ENCODE measurements around the gene AHCYL2.
A peak's percentile ranks its signal among the peaks of the same experiment; 100 is the strongest.
"Not testable (repeated sequence)": the region's sequence is repeated elsewhere in the genome, so short reads cannot be mapped to it uniquely, and the experiment has no call there.

Gene AHCYL2

GRCh38 chr7:129245533-129245932 lies 20.7 kb downstream of the AHCYL2 start:
- no peak for DNase-seq (ENCODE audit: low spot score in 2 of 2)
- Mint-ChIP-seq H3K4me1 (peaks cover under 1% of the 10 kb centered on the region), H3K9me3 (peaks cover 2% of the 10 kb centered on the region), H3K36me3 (peaks cover 10% of the 10 kb centered on the region), H3K27ac (no peak overlapping the region), H3K27me3 (no peaks in the 10 kb centered on the region), H3K4me3 (no peak overlapping the region)
- no peak for ATAC-seq (ENCODE audit: low read depth)

- Mint-ChIP-seq H3K9me3 (peaks cover 2% of the 10 kb centered on the region), H3K36me3 (peaks cover 10% of the 10 kb centered on the region)
Measured at GRCh38 chr7:129247087-129247486, 22.3 kb downstream of the AHCYL2 start.

GRCh38 chr7:129252128-129252527 lies 27.3 kb downstream of the AHCYL2 start:
- no peak overlapping the region for H3K4me3 Mint-ChIP-seq
- no peaks in the 10 kb centered on the region for H3K9me3 Mint-ChIP-seq
- no peak overlapping the region for H3K27ac Mint-ChIP-seq
- H3K27me3 Mint-ChIP-seq, result no peaks in the 10 kb centered on the region
- no peak for DNase-seq (ENCODE audit: low spot score in 2 of 2)
- no peak for ATAC-seq (ENCODE audit: low read depth)
- peaks cover 11% of the 10 kb centered on the region for H3K4me1 Mint-ChIP-seq
- peaks cover 4% of the 10 kb centered on the region for H3K36me3 Mint-ChIP-seq

More at GRCh38 chr7:129247087-129247486, 22.3 kb downstream of the AHCYL2 start:
- H3K4me1 Mint-ChIP-seq, result peaks cover 5% of the 10 kb centered on the region
- no peak overlapping the region for H3K27ac Mint-ChIP-seq
- H3K27me3 Mint-ChIP-seq, result no peaks in the 10 kb centered on the region
- H3K4me3 Mint-ChIP-seq, result no peak overlapping the region
- DNase-seq (ENCODE audit: low spot score in 2 of 2) (no peak), ATAC-seq (ENCODE audit: low read depth) (no peak)

- H3K9me3 Mint-ChIP-seq; H3K4me3 Mint-ChIP-seq; H3K27me3 Mint-ChIP-seq; H3K36me3 Mint-ChIP-seq; DNase-seq (ENCODE audit: low spot score in 2 of 2); H3K27ac Mint-ChIP-seq; ATAC-seq (ENCODE audit: low read depth): not testable (repeated sequence)
- H3K4me1 Mint-ChIP-seq, result peaks cover 15% of the 10 kb centered on the region
Measured at GRCh38 chr7:129252603-129253002, 27.8 kb downstream of the AHCYL2 start.

- Mint-ChIP-seq H3K27me3 (no peaks in the 10 kb centered on the region), H3K9me3 (no peaks in the 10 kb centered on the region), H3K4me1 (peaks cover 26% of the 10 kb centered on the region), H3K27ac (no peak overlapping the region), H3K4me3 (no peak overlapping the region), H3K36me3 (peaks cover 4% of the 10 kb centered on the region)
- no peak for DNase-seq (ENCODE audit: low spot score in 2 of 2)
- no peak for ATAC-seq (ENCODE audit: low read depth)
Measured at GRCh38 chr7:129255800-129256199, 31.0 kb downstream of the AHCYL2 start.

GRCh38 chr7:129256221-129256620 lies 31.4 kb downstream of the AHCYL2 start:
- ATAC-seq (ENCODE audit: low read depth), result no peak
- H3K27me3 Mint-ChIP-seq, result no peaks in the 10 kb centered on the region
- H3K4me3 Mint-ChIP-seq, result no peak overlapping the region
- H3K4me1 Mint-ChIP-seq, result peaks cover 26% of the 10 kb centered on the region
- peaks cover 4% of the 10 kb centered on the region for H3K36me3 Mint-ChIP-seq
- no peaks in the 10 kb centered on the region for H3K9me3 Mint-ChIP-seq
- no peak overlapping the region for H3K27ac Mint-ChIP-seq
- DNase-seq (ENCODE audit: low spot score in 2 of 2), result no peak

- H3K4me1 Mint-ChIP-seq, result peaks cover 25% of the 10 kb centered on the region
- DNase-seq (ENCODE audit: low spot score in 2 of 2) (no peak), ATAC-seq (ENCODE audit: low read depth) (no peak)
- no peak overlapping the region for H3K27ac Mint-ChIP-seq
- H3K4me3 Mint-ChIP-seq, result no peak overlapping the region
- H3K36me3 Mint-ChIP-seq, result peaks cover 4% of the 10 kb centered on the region
- no peaks in the 10 kb centered on the region for H3K9me3 Mint-ChIP-seq
- no peaks in the 10 kb centered on the region for H3K27me3 Mint-ChIP-seq
Measured at GRCh38 chr7:129257168-129257567, 32.3 kb downstream of the AHCYL2 start.

- no peaks in the 10 kb centered on the region for H3K27me3 Mint-ChIP-seq
- no peak for ATAC-seq (ENCODE audit: low read depth)
- H3K36me3 Mint-ChIP-seq, result peaks cover 2% of the 10 kb centered on the region
- no peak overlapping the region for H3K27ac Mint-ChIP-seq
- H3K4me1 Mint-ChIP-seq, result peaks cover 27% of the 10 kb centered on the region
- DNase-seq (ENCODE audit: low spot score in 2 of 2), result no peak
- no peaks in the 10 kb centered on the region for H3K9me3 Mint-ChIP-seq
- peak overlapping the region; percentile 35 for H3K4me3 Mint-ChIP-seq
Measured at GRCh38 chr7:129258649-129259389, 34.0 kb downstream of the AHCYL2 start.

GRCh38 chr7:129262324-129262723 lies 37.5 kb downstream of the AHCYL2 start:
- Mint-ChIP-seq H3K4me1 (peaks cover 21% of the 10 kb centered on the region), H3K9me3 (no peaks in the 10 kb centered on the region), H3K36me3 (no peaks in the 10 kb centered on the region), H3K4me3 (no peak overlapping the region), H3K27ac (peak overlapping the region; percentile 40), H3K27me3 (no peaks in the 10 kb centered on the region)
- DNase-seq (ENCODE audit: low spot score in 2 of 2) (no peak), ATAC-seq (ENCODE audit: low read depth) (no peak)

- Mint-ChIP-seq H3K36me3 (no peaks in the 10 kb centered on the region), H3K27ac (no peak overlapping the region), H3K4me3 (no peak overlapping the region), H3K4me1 (peaks cover 19% of the 10 kb centered on the region), H3K9me3 (no peaks in the 10 kb centered on the region), H3K27me3 (no peaks in the 10 kb centered on the region)
- no peak for DNase-seq (ENCODE audit: low spot score in 2 of 2)
- ATAC-seq (ENCODE audit: low read depth), result no peak
Measured at GRCh38 chr7:129263168-129263567, 38.3 kb downstream of the AHCYL2 start.

- H3K9me3 Mint-ChIP-seq, result no peaks in the 10 kb centered on the region
- no peaks in the 10 kb centered on the region for H3K36me3 Mint-ChIP-seq
- no peak for DNase-seq (ENCODE audit: low spot score in 2 of 2)
- no peak overlapping the region for H3K27ac Mint-ChIP-seq
- no peaks in the 10 kb centered on the region for H3K27me3 Mint-ChIP-seq
- no peak overlapping the region for H3K4me3 Mint-ChIP-seq
- peaks cover 10% of the 10 kb centered on the region for H3K4me1 Mint-ChIP-seq
- ATAC-seq (ENCODE audit: low read depth), result no peak
Measured at GRCh38 chr7:129264534-129264933, 39.7 kb downstream of the AHCYL2 start.

GRCh38 chr7:129265328-129265727 lies 40.5 kb downstream of the AHCYL2 start:
- H3K9me3 Mint-ChIP-seq, result no peaks in the 10 kb centered on the region
- H3K36me3 Mint-ChIP-seq, result no peaks in the 10 kb centered on the region
- DNase-seq (ENCODE audit: low spot score in 2 of 2) (no peak), ATAC-seq (ENCODE audit: low read depth) (no peak)
- no peak overlapping the region for H3K4me3 Mint-ChIP-seq
- H3K27ac Mint-ChIP-seq, result no peak overlapping the region
- peaks cover 10% of the 10 kb centered on the region for H3K4me1 Mint-ChIP-seq
- no peaks in the 10 kb centered on the region for H3K27me3 Mint-ChIP-seq

- DNase-seq (ENCODE audit: low spot score in 2 of 2) (no peak), ATAC-seq (ENCODE audit: low read depth) (no peak)
- Mint-ChIP-seq H3K36me3 (no peaks in the 10 kb centered on the region), H3K27ac (no peak overlapping the region), H3K4me1 (peaks cover 17% of the 10 kb centered on the region), H3K4me3 (no peak overlapping the region), H3K9me3 (no peaks in the 10 kb centered on the region), H3K27me3 (no peaks in the 10 kb centered on the region)
Measured at GRCh38 chr7:129266181-129266580, 41.4 kb downstream of the AHCYL2 start.

GRCh38 chr7:129270077-129270476 lies 45.2 kb downstream of the AHCYL2 start:
- Mint-ChIP-seq H3K27ac (peak overlapping the region; percentile 70), H3K27me3 (no peaks in the 10 kb centered on the region), H3K4me1 (peaks cover 11% of the 10 kb centered on the region), H3K36me3 (peaks cover 7% of the 10 kb centered on the region), H3K9me3 (no peaks in the 10 kb centered on the region), H3K4me3 (no peak overlapping the region)
- ATAC-seq (ENCODE audit: low read depth), result no peak
- DNase-seq (ENCODE audit: low spot score in 2 of 2), result no peak

Measured in memory B cell (primary cell).